CD4-positive, alpha-beta T cell treated with Interleukin-15 for 4 hours (primary cell): ENCODE data around the gene SOX4.

Source experiments
- DNase-seq: peaks from one replicate; pipeline ENCODE4 v3.0.0-alpha.2; 2020; ENCODE audit warnings: low spot score

The SOX4 gene

GRCh38 chr6:21594416-21595281 lies 1.1 kb downstream of the SOX4 start:
- DNase-seq, result no peak

GRCh38 chr6:21595285-21596144 lies 2.0 kb downstream of the SOX4 start:
- DNase-seq, result no peak

GRCh38 chr6:21596145-21596948 lies 2.8 kb downstream of the SOX4 start:
- DNase-seq, result no peak

- no peak for DNase-seq
Observed at GRCh38 chr6:21596949-21597682, 3.6 kb downstream of the SOX4 start.

- DNase-seq, result no peak
Observed at GRCh38 chr6:21597801-21598673, 4.5 kb downstream of the SOX4 start.

GRCh38 chr6:21598674-21599023 lies 5.1 kb downstream of the SOX4 start:
- DNase-seq, result no peak

GRCh38 chr6:21599051-21599696 lies 5.6 kb downstream of the SOX4 start:
- DNase-seq, result no peak

GRCh38 chr6:21601339-21601923 lies 7.9 kb downstream of the SOX4 start:
- DNase-seq, result no peak

- DNase-seq, result no peak
Observed at GRCh38 chr6:21601932-21602390, 8.4 kb downstream of the SOX4 start.

- no peak for DNase-seq
Observed at GRCh38 chr6:21603082-21603952, 9.8 kb downstream of the SOX4 start.

GRCh38 chr6:21604081-21604480 lies 10.5 kb downstream of the SOX4 start:
- DNase-seq, result no peak

GRCh38 chr6:21605166-21605565 lies 11.6 kb downstream of the SOX4 start:
- DNase-seq, result no peak

- DNase-seq, result no peak
Observed at GRCh38 chr6:21608601-21609000, 15.1 kb downstream of the SOX4 start.

- no peak for DNase-seq
Observed at GRCh38 chr6:21609881-21610329, 16.4 kb downstream of the SOX4 start.

GRCh38 chr6:21610341-21610740 lies 16.8 kb downstream of the SOX4 start:
- no peak for DNase-seq

GRCh38 chr6:21611485-21611884 lies 17.9 kb downstream of the SOX4 start:
- DNase-seq, result no peak

- DNase-seq, result no peak
Observed at GRCh38 chr6:21612067-21612745, 18.7 kb downstream of the SOX4 start.

GRCh38 chr6:21613809-21614208 lies 20.3 kb downstream of the SOX4 start:
- DNase-seq, result no peak
